MM.1S (cell line): ENCODE measurements around the gene KYAT1.

ENCODE experiments used
- EZH2phosphoT487 ChIP-seq: fragments of 300-600 bp; sonication (generic); IDR thresholded peaks from 2 replicates; pipeline ENCODE4 v1.6.1; 2018; ENCODE audit warnings: antibody characterized with exemption, low read length
- TF ChIP-seq, protein P1 (sequence below): fragments of 300-600 bp; sonication (generic); IDR thresholded peaks from 2 replicates; pipeline ENCODE4 v1.5.1; 2016; ENCODE audit warnings: antibody characterized with exemption, low read length, mixed read lengths

DNA sequence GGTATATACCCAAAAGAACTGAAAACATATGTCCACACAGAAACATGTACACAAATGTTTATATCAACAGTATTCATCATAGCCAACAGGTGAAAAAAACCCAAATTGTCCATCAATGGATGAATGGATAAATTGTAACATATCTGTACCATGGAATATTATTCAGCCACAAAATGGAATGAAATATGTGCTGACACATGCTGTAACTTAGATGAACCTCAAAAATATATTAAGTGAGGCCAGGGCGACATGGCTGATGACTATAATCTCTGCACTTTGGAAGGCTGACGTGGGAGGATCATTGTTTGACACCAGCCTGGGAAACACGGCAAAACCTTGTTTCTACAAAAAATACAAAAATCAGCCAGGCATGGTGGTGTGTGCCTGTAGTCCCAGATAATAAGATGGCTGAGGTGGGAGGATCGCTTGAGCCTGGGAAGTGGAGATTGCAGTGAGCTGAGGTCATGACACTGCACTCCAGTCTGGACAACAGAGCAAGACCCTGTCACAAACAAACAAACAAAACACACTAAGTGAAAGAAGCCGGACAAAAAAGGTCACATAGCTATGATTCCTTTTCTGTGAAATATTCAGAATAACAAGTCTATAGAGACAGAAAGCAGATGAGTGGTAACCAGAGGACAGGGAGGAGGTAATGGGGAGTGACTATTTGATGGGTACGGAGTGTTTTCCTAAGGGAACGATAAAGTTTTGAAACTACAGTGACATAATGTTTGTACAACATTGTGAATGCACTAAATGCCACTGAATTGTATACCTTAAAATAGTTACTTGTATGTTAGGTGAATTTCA, 11.4 kb downstream of the KYAT1 start:
- TF ChIP-seq, protein P1, sequence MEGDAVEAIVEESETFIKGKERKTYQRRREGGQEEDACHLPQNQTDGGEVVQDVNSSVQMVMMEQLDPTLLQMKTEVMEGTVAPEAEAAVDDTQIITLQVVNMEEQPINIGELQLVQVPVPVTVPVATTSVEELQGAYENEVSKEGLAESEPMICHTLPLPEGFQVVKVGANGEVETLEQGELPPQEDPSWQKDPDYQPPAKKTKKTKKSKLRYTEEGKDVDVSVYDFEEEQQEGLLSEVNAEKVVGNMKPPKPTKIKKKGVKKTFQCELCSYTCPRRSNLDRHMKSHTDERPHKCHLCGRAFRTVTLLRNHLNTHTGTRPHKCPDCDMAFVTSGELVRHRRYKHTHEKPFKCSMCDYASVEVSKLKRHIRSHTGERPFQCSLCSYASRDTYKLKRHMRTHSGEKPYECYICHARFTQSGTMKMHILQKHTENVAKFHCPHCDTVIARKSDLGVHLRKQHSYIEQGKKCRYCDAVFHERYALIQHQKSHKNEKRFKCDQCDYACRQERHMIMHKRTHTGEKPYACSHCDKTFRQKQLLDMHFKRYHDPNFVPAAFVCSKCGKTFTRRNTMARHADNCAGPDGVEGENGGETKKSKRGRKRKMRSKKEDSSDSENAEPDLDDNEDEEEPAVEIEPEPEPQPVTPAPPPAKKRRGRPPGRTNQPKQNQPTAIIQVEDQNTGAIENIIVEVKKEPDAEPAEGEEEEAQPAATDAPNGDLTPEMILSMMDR, result no peak
- no peak for TF ChIP-seq EZH2phosphoT487
